Occipital lobe (tissue), 2 donors: Measurements from ENCODE around the gene ANKRD42. TPM values are rescaled to one million over a fixed set of nuclear protein-coding genes. Genes with fewer than 3 reads are reported as not detected.

Experiments
- DNase-seq: peaks from one replicate; lab custom pipeline; 2025; lab: John Stamatoyannopoulos, UW
- total RNA-seq: library from RNA; depleted of rRNA; stranded (reverse); fragments of >200 nt; gene quantifications from one replicate; pipeline ENCODE4 v1.2.3, GENCODE V29; 2014

Gene ANKRD42
- total RNA-seq, result 7.3 TPM

DNA sequence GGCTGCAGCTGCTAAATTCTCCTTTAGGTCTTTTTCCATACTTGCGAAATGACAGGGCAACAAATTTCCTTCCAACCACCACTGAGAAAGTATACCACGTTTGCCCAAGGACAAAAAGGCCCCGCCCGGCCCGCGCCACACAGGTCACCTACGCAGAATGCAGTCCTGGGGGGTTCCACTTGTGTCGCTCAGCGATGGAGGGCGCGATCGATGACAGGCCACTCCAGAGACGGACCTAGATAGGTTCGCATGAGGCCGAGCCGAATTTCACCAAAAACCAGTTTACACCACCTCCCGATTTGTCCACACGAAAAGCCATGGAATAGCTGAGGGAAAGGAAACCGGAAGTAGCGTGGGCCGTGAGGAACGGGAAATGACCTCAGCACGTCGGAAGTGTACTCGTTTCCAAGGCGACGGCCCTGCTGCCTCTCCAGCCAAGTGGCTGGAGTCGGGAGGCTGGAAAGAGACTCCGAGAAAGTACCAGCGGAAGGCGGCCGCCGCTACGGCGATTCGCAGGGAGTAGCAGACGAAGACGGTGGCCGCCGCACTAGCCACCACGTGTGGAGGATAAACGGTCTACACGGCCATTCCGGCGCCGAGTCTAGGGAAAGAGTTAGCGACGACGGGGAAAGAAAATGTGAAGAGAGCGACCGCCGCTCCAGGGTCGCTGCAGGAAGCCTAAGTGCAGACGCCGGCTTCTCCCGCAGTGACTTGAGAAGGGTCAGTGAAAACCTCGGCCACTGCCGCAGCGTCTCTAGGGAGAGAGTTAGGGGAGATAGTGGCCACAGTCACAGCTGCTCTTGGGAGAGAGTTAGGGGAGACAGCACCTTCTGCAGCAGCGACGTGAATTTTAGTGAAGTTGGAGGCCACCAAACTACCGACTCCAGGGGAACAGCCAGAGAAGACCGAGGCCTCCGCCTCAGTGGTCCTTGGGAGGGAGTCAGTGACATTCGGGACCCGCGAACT is at the start of gene ANKRD42:
ANKRD42 (plus strand) TSS at position 398 of the 966 bp plus-strand sequence. CDS start 959 bp downstream, outside the sequence.
- DNase-seq, result peak; percentile 88

- no peak for DNase-seq
Measured at GRCh38 chr11:83147895-83148294, 45.6 kb upstream of the ANKRD42 start.

GRCh38 chr11:83150450-83150849 is 43.1 kb upstream of the ANKRD42 start:
- no peak for DNase-seq

DNA sequence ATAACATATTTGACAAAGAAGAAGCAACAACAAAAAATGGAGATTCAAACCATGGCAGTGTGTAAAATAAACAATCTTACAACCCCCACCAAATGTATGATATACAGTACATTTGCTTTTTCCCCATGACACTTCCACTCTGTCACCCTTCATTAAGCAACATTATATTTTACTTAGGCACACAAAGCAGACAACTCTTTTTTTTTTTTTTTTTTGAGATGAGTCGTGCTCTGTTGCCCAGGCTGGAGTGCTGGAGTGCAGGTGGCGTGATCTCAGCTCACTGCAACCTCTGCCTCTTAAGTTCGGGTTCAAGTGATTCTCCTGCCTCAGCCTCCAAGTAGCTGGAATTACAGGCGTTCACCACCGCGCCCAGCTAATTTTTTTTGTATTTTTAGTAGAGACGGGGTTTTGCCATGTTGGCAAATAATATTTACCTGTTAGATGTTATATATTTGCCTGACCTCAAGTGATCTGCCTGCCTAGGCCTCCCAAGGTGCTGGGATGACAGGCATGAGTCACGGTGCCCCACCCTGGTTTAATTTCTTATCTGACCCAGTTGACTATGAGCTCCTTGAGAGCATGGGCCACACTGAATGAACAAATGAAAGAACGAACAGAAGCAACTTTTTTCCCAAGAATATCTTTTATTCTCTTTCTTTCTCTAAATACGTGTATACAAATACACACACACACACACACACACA is 42.1 kb upstream of the ANKRD42 start:
- DNase-seq, result no peak

- DNase-seq, result no peak
Measured at GRCh38 chr11:83152264-83152663, 41.2 kb upstream of the ANKRD42 start.

DNA sequence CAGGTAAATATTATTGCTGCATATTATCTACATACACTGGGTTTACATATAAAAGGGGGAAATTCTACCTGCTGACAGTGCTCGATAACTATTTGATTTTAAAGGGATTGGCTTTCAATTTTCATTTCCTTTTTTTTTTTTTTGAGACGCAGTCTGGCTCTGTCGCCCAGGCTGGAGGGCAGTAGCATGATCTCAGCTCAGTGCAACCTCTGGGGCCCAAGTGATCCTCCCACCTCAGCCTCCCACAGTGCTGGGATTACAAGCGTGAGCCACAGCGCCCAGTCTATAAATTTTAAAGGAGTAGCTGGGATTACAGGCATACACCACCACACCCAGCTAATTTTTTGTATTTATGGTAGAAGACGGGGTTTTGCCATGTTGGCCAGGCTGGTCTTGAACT is 39.7 kb upstream of the ANKRD42 start:
- DNase-seq, result no peak

GRCh38 chr11:83156144-83156995 is 37.1 kb upstream of the ANKRD42 start:
- peak; percentile 100 for DNase-seq

DNA sequence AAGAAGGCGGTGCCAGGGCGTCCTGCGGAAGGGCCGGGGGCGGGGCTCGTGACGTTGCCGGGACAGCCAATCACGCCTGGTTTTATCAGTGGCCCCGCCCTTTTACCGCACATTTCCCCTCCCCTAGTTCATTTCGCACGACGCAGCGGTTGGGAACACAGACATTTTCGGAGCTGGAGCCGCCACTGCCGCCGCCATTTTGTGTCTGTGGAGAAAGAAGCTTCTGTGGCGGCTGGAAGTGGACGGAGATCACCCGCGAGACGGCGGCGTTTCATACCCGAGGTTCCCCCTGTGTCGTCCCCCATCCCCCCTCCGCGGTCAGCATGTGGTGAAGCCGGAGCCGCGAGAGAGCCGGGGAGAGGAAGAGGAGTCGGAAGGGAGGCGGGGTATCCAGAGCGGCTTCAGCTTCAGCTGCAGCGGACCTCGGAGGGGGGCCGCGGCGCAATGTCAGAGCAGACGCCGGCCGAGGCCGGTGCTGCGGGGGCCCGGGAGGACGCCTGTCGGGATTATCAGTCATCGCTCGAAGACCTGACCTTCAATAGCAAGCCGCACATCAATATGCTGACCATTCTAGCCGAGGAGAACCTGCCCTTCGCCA is 36.4 kb upstream of the ANKRD42 start, which contains the start of gene PCF11:
PCF11 (plus strand) TSS at position 136 of the 598 bp plus-strand sequence; CDS start at position 445, 309 bp downstream.
- DNase-seq, result no peak

DNA sequence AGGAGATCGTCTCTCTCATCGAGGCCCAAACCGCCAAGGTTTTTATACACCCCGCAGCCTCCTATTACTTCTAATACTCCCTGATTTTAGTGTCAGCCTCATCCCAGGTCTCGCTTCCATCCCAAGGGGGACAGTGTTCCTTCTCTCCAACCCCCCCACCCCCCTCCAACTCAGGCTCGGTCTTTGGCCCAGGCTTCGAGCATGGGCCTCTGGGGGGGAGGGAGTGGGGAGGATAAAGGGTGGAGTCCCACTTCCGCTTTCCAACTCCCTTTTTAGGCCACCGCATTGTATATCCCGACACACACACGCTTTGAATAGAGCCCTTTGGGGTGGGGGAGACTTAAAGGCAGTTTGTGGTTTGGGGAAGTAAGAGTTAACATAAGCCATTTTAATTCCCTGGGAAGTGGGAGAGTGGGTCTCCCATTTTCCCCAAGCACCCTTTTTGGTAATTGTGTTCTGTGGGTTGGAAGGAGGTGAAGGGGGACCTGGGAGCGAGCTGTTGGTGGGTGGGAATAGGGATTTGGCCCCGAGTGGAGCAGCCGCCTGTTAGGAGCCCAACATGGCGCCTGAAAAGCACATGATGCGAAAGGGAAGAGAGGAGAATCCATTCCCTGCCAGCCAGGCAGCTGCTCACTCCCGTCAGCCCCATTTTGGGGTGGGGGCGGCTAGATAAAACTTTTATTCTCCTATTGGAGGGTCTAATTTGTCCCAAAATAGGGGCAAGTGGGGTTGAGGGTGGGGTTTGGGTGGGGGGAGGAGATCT is 35.7 kb upstream of the ANKRD42 start:
- peak; percentile 43 for DNase-seq

GRCh38 chr11:83158357-83158786 is 35.1 kb upstream of the ANKRD42 start:
- DNase-seq, result no peak

- no peak for DNase-seq
Measured at GRCh38 chr11:83158965-83159901, 34.3 kb upstream of the ANKRD42 start.

DNA sequence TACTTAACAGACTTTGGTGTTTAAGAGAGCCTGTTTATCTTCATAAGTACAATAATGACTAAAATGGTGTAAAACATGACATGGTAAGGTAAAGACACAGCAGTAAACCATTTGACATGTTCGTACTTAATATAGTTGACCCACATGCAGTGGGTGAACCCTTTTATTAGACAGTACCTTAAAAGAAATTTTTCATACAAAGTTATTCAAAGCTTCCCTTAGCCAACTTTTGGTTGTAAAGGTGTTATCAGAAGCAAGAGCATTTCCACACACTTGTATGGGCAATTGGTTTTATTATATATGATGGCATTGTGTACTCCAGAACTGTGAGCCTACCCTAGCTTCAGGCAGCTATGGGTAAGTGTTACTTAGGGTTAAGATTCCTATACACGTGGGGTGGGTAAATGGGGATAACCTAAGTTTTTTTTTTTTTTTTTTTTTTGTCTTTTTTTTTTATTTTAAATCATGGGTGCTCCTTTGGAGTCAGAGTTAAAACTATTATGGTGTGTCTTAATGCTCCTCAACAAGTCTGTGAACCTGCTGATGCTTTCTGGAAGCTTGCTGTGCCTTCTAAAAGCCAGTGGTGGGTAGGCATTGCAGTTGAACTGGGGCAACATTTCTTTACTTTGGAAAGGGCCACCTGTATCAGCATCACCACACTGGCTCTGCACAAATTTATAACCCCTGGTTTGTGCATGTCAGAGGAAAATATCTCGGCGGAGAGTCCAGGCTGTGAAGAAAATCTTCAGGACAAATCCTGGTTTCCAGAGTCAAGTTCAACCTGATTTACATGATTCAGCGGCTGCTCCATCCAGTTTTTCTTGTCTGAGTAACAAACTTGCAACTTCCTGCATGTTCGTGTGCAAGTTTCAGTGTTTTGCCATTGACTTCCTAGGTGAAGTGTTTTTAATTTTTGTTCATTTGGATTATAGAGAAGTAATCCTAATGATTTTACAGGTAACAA is 33.3 kb upstream of the ANKRD42 start:
- DNase-seq, result no peak

- DNase-seq, result no peak
Measured at GRCh38 chr11:83161610-83162199, 31.8 kb upstream of the ANKRD42 start.

- DNase-seq, result no peak
Measured at GRCh38 chr11:83162377-83162776, 31.1 kb upstream of the ANKRD42 start.

GRCh38 chr11:83166193-83166866 is 27.2 kb upstream of the ANKRD42 start:
- no peak for DNase-seq

DNA sequence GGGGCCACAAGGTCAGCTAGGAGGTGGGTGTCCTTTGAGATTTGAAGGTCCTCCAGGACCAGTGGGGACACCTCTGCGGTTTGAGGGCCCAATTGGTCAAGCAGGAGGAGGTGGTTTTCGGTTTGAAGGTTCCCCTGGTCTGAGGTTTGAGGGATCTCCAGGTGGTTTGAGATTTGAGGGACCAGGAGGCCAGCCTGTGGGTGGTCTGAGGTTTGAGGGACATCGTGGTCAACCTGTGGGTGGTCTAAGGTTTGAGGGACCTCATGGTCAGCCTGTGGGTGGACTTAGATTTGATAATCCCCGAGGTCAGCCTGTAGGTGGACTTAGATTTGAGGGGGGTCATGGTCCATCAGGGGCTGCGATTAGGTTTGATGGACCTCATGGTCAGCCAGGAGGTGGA is 24.8 kb upstream of the ANKRD42 start:
- DNase-seq, result no peak

DNA sequence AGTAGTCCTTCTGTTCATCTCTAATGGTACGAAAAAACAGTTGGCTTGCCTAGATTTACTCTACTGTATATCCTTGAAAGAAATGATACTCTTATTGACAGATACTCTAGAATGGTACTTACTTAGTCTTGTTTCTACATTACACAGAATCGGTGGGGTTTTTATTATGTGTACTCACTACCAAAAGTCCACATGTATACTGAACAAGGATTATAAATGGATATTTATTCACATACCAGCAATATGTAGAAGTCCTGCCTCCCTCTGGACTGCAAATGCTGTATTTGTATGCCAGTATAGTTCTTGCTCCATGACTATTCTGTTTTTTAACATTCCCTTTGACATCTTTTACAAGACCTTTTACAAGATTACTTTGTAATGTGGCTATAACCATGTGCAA is 22.6 kb upstream of the ANKRD42 start:
- DNase-seq, result no peak
